ENCODE results near the gene GPR137.

GPR137 gene

GRCh38 chr11:64263021-64263946 lies 22.4 kb upstream of the GPR137 start:
- FAIRE-seq (no peak), DNase-seq (ENCODE audit: insufficient read length, low spot score) (no peak)

GRCh38 chr11:64263947-64264317 lies 21.7 kb upstream of the GPR137 start:
- no peak for DNase-seq (ENCODE audit: insufficient read length, low spot score)
- FAIRE-seq = no peak

DNA sequence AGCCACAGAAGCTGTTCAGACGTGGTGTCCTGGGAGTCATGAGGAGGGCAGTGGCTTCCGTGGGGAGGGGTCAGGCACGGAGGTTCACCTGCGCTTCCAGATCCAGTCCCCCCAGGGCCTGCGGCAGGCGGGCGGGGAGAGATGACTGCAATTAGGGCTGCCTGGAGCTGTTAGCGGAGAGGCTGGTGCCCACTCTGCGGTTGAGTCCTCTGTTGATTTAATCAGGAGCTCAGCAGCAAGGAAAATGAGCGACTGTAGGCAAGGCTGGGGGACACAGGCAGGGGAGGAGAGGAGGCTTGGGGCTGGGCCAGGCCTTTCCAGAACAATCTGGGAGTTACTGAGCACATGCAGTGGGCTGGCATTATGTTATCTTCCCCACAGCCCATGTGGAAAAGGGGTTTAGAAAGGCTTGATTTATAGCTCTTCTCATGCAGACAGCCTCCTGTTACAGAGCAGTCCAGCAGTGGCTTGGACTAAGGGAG lies 21.2 kb upstream of the GPR137 start:
- no peak for DNase-seq (ENCODE audit: insufficient read length, low spot score)
- no peak for FAIRE-seq

- FAIRE-seq (no peak), DNase-seq (ENCODE audit: insufficient read length, low spot score) (no peak)
These were observed 20.2 kb upstream of the GPR137 start for GRCh38 chr11:64265176-64266160.

- FAIRE-seq (no peak), DNase-seq (ENCODE audit: insufficient read length, low spot score) (no peak)
These were observed 19.3 kb upstream of the GPR137 start for GRCh38 chr11:64266339-64266738.

DNA sequence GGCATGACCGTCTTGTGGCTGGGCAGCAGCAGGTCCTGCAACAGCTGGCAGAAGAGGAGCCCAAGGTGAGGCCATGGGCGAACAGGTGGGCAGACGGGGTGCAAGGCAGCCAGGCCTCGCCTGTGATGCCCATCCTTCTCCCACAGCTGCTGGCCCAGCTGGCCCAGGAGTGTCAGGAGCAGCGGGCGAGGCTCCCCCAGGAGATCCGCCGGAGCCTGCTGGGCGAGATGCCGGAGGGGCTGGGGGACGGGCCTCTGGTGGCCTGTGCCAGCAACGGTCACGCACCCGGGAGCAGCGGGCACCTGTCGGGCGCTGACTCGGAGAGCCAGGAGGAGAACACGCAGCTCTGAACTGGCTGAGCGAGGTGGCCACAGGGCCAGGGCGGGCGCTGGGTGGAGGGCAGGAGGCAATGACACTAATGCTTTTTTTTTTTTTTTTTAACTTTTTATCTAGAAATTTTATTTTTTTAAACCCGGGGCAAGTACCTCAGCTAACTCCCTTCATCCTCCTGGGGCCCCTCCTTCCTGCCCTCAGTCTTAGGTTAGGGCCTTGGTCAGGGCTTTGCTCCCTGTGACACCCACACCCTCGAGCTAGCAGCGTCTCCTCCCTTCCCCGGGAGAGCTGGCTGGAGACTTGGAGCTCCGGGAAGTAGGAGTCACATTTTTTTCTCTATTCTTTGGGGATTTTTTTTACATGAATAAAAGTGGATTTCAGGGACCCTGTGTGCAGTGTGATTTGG lies 18.3 kb upstream of the GPR137 start:
- FAIRE-seq = no peak

GRCh38 chr11:64268025-64268892 lies 17.4 kb upstream of the GPR137 start:
- FAIRE-seq (no peak), DNase-seq (ENCODE audit: insufficient read length, low spot score) (peak; percentile 7)

More for the DNA sequence above, 18.3 kb upstream of the GPR137 start:
- no peak for DNase-seq (ENCODE audit: insufficient read length, low spot score)

DNA sequence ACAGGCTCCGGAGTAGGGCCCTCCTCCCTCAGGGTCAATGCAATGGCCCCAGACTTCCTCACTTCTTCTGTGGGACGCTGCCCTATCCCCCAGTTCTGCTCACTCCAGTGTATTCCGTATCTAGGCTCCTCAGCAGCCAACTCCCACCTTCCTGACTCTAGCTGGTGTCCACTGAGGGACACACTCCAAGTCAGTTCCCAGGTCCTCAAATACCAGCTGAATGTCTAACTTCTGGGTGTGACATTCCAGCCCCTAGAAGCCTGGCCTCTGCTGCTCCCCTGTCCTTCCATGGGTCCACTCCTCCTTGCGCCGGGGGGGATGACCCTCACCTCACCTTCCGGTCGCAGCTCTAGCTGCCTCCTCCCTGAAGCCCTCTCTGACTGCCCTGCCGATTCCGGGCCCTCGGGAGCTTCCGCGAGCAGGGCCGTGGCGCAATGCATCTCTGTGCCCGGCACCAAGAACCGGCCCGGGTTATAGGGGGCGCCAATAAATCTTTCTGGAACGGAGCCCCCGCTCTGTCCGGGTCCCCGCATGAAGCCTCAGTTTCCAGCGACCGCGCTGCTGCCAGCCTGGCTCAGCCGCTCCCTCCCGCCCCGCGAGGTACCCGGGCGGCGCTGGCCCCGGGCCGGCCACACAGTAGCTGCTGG lies 16.6 kb upstream of the GPR137 start:
- FAIRE-seq (no peak), DNase-seq (ENCODE audit: insufficient read length, low spot score) (peak; percentile 18)

DNA sequence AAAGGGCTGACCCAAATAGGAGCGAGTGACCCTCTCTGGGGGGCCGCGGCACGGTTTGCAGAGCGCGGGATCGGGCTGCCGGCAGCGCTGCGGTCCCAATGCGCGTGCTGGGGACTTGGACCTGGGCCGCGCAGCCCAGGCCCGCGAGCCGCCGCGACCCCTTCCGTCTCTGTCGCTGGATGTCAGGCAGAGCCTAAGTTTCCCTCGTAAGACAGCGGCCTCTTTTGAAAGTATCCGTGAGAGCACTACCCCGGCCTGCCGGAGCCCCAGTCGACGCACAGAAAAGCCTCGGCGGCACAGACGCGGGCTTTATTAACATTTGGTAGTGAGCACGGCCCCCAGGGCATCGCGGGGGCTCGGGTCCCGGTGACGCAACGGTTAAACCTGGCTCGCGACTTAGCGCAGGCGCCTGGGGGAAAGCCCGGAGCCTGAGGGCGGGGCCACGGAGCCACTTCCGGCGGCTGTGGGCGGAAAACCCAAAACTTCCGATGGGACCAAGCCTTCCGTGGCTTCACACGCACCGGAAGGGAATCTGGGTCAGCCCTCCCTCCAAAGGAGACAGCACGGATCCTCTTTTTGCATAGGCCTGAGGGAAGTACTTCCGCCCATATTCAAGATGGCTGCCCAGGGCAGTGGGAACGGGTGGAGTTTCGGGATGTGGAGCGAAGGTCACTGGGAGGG lies 16.0 kb upstream of the GPR137 start:
- FAIRE-seq = no peak

DNA sequence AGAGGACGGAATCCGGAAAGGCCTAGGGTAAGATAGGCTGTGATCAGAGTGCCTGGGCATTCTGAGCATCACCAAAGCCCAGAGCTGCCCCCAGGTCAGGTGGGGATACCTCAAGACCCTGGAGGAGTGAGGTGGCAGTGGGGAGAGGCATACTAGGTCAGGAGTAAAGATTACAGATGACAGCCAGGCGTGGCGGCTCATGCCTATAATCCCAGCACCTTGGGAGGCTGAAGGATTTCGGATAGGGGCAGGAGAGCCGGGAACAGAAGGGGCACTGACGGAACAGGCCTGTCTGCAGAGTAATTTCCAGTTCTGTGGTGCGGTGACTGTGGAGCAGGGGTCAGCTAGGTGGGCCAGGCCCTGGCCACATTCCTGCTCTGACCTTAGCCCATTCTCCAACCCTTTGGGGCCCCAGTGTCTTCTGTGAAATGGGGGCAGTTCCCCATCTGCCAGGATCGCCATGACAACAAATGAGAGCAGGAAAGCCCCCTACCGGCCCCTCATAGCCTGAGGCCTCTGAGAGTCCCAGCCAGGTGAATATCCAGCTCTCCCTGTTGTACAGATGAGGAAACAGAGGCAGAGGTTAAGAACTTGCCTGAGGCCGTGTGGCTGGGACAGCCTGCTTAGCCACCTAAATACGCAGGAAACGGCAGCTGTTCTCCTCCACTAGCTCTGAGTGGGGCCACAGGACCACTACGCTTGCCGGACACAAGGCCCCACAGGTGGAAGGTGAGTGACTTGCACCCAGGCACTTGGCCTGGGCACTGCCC lies 10.4 kb upstream of the GPR137 start:
- DNase-seq (ENCODE audit: insufficient read length, low spot score) = no peak
- FAIRE-seq = no peak

More for the DNA sequence above, 16.0 kb upstream of the GPR137 start:
- DNase-seq (ENCODE audit: insufficient read length, low spot score) = peak; percentile 92

GRCh38 chr11:64275841-64276240 lies 9.8 kb upstream of the GPR137 start:
- DNase-seq (ENCODE audit: insufficient read length, low spot score) (no peak), FAIRE-seq (no peak)

GRCh38 chr11:64276653-64277431 lies 8.8 kb upstream of the GPR137 start:
- DNase-seq (ENCODE audit: insufficient read length, low spot score) (peak; percentile 23), FAIRE-seq (no peak)

GRCh38 chr11:64278576-64279190 lies 7.0 kb upstream of the GPR137 start:
- no peak for FAIRE-seq

DNA sequence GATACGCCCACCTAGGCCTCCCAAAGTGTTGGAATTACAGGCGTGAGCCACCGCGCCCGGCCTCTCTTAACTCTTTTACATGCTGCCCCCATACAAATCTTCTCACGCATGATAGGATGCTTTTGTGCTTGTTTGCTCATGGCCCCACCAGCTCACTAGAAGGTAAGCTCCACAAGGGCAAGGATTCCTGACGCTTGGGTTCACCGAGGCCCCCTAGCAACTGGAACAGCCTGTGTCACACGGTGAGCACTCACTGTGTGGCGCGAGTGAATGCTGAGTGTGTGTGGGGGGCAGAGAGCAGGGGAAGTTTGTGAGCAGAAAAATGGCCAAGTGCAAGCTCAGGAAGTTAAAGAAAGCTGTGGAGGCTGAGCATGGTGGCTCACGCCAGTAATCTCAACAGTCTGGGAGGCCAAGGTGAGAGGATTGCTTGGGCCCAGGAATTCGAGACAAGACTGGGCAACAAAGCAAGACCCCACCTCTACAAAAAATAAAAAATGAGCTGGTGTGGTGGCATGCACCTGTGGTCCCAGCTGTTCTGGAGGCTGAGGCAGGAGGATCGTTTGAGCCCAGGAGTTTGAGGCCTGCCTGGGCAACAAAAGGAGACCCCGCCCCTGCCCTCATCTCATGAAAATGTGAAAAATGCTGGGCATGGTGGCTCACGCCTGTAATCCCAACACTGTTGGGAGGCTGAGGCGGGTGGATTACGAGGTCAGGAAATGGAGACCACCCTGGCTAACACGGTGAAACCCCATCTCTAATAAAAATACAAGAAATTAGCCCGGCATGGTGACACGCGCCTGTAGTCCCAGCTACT lies 3.5 kb upstream of the GPR137 start:
- no peak for DNase-seq (ENCODE audit: insufficient read length, low spot score)
- no peak for FAIRE-seq

More at GRCh38 chr11:64278576-64279190, 7.0 kb upstream of the GPR137 start:
- no peak for DNase-seq (ENCODE audit: insufficient read length, low spot score)

GRCh38 chr11:64283092-64283491 lies 2.6 kb upstream of the GPR137 start:
- DNase-seq (ENCODE audit: insufficient read length, low spot score) (no peak), FAIRE-seq (no peak)

All from HTR-8/SVneo (cell line).